T-helper 22 cell (primary cell): Measurements from ENCODE around the gene DOLPP1.
A peak's percentile ranks its signal among the peaks of the same experiment; 100 is the strongest.

Experiments
- DNase-seq: peaks from one replicate; pipeline ENCODE4 v3.0.0-alpha.2; 2020; ENCODE audit warnings: low read depth

Gene DOLPP1

DNA sequence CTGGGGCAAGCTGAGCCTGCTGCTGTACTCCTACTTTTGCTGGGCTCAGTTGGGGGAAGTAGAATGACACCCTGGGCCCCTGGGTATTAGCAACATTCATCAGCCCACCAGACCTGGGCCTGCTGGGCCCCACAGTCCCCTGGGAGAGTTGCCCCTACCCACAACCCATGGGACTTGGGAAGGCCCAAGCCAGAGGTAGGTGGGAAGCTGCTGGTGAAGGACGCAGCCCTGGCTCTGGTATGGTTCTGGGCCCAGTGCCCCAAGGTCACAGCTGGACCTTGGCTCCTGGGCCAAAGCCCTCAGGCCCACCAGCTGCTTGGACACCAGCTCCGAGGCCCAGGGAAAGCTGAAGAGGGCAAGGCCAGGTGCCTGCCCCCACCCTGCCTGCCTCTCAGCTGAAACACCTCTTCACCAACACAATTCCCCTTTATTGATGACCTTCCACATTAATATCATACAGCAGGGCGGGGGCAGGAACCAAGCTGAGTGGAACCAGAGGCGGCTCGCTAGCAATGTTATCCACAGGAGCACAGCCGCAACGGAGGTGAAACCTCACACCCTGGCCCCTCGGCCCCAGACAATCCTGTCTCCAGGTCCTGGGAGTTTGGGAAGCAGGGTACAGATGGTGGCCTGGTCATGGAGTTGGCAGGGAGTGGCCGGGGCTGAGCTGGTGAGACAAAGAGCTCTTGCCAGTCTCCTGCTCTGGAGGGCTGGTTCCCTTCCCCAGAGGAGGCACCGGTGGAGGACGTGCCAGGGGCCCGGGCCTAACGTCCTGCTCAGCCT is 13.7 kb downstream of the DOLPP1 start:
- no peak for DNase-seq

DNA sequence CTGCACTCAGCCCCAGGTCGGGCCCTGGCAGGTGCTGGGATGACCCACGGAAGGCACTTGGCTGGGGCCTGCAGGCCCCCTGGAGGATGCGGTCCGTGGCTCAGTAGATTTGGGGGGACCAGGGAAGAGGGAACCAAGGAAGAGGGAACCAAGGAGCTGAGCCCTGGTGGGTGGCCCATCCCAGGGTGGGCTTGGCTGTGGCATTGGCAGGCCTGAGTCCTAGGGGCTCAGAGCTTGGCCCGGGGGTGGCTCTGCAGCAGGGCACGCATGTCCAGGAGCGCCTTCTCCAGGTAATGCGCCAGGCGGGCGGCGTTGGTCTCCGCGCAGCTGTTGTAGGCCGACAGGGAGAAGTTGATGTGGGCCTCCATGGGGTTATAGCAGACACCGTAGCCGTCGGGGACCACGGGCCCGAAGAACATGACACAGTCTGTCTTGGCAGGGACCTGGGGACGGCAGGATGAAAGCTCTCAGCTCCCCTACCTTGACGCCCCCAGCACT is 14.3 kb downstream of the DOLPP1 start:
- no peak for DNase-seq

DNA sequence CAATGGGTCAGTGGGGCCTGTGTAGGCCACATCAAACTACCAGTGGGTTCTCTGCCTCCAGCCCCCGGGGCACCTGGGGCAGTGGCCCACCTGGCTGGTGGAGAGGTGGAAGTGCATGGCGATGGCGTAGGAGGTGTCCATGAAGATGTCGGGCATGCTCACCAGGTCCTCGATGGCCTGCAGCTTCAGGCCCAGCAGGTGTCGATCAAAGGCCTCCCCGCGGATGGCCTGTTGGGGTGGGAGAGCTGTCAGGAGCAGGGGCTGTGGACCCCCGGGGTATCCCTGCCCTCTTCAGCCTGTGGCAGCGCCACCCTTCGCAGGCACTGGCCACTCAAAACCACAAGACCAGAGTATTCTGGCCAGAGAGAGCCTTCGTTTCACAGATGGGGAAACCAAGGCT is 15.0 kb downstream of the DOLPP1 start:
- no peak for DNase-seq

DNA sequence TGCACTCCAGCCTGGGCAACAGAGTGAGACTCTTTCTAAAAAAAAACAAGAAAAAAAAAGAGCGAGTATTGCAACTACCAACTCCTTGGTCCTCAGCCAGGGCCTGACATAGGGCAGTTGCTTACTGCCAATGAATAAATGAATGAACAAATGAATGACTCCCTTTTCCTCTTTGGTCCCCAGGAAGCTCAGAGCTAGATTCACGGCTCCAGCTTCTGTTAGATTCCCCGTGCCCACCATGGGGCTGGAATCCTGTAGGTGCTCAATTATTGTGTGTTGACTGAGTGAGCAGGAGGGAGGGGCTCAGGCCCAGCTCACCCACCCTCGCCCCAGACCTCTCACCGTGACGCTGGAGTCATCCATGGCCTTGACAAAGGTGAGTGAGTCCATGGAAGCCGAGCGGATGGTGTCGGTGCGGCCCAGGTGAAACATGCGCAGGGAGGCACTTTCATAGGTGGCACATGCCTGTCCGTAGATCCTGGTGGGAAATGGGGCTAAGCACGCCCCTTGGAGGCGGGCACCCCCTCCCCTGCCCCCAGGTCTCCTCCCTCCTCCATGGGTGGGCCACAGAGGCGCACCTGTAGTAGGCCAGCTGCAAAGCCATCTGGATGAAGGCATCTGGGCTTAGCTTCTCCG is 16.9 kb downstream of the DOLPP1 start:
- DNase-seq, result no peak

DNA sequence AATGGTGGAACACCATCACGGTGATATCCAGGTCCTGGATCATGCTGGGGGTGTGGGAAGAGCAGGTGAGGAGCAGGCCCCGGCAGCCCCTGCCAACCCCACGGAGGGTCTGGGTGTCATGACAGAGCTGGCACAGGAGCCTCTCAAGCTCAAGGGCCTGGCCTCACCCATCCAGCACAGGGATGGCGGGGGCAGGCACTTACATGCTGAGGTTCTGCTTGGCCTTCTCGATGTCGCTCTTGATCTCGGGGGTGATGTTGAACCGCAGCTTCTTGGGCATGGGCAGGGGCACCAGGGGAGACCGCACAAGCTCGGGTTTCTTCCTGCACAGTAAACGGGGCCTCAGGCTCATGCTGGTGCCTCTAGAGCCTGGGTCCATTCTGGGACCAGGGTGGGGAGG is 17.4 kb downstream of the DOLPP1 start:
- DNase-seq, result no peak

DNA sequence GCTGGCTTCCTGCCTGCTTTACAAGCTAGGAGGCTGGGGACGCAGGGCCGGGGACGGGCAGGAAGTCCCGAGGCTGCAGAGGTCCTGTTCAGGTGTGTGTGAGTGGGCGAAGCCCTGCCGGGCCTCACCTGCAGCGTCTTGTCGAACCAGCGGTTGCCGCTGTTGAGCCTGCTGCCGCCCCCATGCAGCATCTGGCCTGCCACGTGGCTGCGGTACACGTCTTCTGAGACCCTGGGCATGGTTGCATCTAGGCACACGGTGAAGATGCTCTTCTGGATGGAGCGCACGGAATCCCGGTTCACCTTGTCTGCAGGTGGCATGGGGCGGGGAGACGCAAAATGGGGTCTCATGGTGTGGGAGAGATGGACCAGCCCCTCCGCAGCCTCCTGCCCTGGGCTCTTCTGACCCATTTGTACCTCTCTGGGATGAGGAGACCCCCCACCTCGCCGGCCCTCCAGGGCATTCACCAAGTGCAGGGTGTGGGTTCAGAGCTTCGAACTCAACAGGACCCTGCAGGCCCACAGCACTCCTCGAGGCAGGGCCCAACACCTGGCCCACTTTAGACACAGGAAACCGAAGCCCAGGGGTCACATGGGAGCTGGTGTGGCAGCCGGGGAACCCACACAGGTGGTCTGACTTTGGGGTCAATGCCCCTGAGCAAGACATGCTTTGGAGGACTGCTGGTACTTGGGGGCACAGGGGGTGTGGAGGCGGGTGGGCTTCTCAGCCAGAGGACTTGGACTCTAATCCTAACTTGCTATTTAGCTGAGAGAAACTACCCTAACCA is 19.7 kb downstream of the DOLPP1 start:
- no peak for DNase-seq

DNA sequence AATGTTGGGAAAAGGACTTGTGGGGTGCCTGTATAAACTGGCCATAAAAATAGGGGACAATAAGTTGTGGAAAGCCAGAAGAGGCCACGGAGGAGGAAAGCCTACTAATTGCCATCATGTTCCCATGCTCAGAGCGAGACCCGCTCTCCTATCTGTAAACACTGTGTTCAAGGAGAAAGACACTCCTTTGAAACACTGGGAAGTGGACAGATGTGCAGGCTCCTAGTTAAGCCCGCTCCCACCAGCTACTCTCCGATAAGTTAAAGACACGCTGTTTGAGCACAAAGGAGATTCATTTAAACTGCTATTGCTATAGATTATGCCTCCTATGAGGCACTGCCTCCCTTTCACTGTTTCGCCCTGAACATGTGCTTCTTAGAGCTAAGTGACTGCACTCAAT is 20.4 kb downstream of the DOLPP1 start:
- no peak for DNase-seq

DNA sequence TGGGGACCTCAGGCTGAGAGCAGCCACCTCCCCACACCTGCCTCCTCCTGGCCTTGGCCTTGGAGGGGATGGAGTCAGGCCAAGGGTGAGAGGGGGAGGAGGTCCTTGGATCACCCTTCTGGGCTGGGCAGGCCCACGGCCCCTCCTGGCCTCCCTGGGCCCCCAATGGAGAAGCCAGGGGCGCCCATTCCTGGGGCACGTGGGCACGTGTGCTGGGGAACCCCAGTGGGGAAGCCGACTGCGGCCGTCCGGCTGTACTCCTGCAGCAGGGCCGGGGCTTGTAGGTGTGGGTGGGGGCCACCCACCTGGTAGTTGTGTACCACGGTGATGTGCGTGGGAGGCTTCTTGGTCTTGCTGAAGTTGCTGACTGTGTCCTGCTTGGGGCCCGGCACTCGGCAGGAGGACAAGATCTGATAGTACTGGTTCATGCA is 21.2 kb downstream of the DOLPP1 start:
- no peak for DNase-seq

DNA sequence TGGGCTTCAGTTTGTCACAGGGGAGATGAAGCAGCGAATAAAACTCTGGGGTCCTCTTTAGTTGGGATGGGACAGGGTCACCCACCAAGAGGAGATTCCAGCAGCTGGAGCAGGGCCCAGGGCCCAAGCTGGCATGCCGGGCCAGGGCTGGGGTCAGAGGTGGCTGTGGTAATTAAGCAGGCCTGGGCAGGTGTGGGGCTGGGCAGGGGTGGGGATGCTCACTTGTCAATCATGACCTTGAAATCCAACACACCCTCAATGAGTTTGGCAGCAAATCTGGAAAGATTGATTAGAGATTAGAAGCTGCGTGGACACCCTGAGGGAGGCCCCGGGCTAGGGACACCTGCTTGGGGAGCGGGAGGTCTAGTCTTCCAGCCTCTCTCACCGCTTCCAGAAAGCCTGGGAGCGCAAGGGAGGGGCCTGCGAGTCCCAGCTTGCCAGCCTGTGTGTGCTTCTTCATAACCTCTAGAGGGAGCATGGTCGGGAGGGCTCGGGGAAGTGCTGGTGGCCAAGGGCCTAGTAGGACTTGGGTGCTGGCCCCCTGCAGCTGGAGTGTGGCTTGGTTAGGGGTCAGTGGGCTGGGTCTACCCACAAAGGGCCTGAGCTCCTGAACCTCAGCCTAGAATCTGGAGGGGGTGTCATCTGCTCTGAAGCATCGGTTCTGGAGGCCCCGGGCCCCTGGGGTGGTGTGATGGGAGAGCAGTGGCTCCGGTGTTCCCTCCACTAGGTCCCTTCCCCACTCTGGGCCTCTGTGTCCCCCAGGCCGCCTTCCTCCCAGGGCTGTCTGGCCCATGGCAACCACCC is 22.1 kb downstream of the DOLPP1 start:
- no peak for DNase-seq

DNA sequence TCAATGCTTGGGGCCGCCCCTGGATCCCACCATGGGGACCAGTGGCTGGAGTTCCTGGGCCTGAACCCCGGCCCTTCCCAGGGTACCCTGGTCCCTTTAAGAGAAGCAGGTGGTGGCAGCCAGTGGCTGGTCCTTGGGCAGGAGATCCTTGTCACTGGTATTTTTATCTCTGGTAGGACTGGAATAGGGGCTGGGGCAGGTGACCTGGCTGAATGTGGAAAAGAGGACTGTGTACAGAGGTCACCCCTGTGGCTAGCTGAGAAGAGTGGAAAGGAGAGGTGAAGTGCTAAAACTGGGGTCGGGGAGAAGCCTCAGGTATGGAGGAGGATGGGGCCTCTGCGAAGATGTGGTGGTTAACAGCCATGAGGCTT is 22.7 kb downstream of the DOLPP1 start:
- DNase-seq, result no peak

DNA sequence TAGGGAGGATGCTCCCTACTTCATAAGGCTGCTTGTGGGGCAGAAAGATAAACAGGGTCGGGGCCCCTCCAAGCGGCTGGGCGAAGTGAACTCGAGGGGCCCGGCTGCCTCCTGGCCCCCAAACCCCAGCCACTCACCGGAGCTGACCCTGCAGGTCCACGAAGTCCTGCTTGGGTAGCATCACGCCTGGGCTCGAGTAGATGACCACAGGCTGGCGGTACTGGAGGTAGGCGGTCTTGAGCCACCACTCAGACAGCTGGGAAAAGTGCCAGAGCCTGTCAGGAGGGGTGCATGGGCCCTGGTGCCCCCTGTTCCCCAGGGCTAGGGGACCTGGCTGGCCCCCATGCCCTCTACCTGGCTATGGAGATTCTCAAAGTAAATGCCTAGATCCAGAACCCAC is 23.1 kb downstream of the DOLPP1 start:
- no peak for DNase-seq

DNA sequence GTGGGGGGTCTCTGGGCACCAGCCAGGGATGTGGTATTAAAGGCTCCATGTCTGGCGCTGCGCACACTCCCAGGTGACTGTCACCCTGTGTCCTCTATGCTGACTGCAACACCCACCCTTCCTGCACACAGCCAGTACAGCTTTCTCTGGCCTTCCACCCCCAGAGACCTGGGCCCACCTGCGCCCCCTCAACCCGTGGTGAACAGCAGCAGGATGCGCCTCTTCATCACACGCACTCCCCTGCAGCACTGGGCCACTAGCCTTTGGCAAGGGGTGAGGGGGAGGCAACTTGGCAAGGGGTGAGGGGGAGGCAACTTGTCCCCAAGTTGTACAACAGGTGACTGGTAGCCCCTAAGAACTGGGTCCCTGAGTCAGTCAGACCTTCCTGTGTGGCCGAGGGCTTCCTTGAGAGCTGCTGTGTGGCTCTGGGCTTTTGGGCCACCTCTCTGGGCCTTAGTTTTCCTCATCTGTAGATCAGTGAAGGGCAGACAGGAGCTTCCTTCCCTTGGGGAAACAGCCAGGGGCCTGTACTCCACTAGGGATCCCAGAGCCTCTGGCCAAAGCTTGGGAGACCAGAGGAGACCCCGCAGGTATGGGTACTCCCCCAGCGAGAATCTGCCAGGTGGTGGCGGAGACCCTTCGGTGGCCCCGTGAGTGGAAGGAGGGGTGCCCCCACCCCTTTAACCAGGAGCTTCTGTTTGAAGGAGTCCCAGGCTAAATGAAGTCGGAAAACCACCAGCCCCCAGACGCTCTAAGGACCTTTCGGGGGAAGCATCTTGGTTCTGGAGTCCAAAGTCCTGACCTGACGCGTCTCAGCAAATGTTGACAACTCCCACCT is 25.2 kb downstream of the DOLPP1 start:
- no peak for DNase-seq

DNA sequence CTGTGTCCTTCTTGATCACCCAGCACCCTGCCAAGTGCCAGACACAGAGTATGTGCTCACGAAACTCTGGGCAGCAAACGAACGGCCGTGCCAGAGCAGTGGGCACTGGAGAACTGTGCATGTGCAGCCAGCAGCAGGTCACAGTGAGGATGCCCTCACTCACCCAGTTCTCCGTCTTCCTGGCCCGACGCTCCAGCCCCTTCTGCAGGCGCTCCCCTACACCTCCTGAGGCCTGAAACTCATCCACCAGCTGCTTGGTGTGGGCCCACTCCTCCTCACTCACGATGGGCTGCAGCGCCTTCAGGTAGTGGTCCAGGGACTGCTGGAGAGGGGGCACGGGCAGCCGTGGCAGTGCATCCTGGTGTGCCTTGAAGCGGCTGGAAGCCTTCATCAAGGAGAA is 26.7 kb downstream of the DOLPP1 start:
- no peak for DNase-seq

DNA sequence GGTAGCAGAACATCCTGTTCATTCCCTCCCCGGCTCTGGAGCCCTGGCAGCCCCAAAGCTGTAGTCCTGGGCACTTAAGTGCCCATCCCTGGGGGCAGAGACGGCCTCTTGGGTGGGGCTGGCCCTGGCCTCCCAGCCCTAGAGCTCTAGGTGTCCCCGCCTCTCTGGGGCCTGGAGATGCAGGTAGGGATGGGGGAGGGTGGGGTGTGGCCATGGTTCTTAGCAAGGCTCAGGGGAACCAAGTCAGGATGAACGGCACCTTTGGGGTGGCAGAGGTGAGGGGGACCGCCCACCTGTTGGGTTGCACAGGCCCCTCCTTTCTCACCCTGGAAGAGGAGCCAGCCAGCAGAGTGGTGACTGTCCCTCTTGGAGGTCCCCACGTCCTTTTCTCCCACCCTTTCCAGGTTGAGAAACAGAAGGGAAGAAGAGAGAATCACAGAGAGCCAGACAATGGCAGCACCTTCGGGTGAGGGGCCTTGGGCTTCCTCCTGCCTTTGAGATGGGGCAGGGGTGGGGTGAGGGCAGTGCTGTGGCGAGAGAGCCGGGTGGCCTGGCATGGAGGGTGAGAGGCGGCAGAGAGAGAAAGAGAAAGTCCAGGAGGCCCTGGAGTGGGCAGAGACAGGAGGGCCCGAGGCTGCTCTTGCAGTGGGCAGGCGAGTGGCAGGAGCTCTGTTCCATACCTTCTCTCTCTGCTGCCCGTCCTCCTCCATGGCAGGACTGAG is 27.3 kb downstream of the DOLPP1 start:
- no peak for DNase-seq

DNA sequence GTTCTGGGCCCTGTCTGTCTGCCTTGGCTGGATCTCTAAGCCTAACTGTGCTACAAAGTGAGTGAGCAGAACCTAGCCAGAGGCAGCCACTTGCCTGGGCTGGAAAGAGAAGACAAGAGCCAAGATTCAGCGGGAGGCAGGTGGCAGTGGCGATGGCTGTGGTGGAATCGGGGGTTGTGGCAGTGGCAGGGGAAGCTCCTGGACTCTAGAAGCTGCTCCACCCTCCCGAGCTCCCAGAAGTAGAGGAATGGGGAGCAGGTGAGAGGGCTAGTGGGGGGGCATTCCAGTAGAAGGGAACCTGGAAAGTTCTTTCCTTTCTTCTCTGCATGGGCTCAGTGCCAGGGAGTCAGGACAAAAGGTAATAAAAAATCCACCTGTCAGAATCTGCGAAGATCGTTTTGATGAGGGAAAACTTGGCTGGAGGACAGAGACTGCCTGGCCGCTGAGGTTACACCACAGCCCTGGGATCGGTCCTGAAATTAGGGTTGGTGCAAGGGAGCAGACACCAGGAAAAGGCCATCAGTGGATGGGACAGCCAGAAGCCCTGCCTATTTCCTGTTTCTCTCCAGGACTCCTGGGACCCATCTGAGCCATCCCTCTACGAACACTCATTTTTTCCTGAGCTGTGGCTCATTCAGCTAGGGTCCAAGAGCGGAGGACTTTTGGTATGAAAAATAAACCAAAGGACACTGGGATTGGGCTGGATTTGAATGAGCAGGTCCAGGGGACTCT is 28.1 kb downstream of the DOLPP1 start:
- no peak for DNase-seq

DNA sequence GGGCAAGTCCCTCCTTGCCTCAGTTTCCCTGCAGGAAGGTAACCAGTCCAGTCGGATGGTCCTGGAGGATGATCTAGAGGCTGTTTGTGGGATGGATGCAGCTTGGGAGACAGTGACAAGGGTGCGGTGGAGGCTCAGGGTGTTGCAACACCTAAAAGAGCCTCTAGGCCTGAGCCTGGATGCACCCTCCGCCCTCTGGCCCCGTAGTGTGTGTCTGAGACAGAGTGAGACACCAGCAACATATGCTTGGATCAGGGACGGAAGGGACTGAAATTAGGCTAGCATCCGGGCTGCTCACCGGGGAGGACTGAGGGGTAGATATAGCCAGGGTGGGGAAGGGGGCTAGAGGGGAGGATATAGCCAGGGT is 28.6 kb downstream of the DOLPP1 start:
- DNase-seq, result no peak

DNA sequence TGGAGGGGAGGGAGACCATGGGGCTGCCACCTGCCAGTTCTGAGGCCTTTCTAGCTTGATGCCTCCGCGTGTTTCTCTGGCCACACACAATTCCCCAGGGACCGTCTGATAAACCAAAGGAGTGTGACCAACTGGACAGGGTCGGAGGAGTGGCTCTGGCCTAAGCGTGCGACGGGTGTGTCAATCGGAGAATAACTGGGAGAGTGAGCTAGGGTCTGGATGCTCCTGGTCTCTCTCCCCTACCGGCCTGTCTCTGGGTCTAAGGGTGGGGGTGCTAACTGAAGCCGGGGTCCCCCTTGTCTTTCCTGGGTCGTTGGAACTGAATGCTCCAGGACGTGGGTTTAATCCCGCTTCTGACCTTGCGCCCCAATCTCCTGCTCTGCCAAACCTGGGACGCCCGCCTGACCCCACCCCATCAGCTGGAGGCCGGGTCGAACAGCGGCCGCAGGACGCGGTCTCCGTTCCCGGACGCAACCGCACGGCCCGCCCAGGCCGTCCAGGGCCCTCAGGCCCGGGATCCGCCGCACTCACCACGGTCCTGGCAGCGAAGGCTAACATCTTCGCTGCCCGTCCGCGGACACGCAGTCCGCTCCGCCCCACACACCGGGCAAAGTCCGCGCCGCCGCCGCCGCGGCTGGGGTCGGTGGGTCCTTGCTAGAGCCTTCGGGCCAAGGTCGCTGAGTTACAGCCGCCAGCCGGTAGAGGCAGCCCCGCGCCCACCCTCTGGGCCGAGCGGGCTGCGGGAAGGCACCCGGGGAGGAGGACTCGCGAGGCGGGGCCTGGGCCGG is 29.2 kb downstream of the DOLPP1 start:
- no peak for DNase-seq

DNA sequence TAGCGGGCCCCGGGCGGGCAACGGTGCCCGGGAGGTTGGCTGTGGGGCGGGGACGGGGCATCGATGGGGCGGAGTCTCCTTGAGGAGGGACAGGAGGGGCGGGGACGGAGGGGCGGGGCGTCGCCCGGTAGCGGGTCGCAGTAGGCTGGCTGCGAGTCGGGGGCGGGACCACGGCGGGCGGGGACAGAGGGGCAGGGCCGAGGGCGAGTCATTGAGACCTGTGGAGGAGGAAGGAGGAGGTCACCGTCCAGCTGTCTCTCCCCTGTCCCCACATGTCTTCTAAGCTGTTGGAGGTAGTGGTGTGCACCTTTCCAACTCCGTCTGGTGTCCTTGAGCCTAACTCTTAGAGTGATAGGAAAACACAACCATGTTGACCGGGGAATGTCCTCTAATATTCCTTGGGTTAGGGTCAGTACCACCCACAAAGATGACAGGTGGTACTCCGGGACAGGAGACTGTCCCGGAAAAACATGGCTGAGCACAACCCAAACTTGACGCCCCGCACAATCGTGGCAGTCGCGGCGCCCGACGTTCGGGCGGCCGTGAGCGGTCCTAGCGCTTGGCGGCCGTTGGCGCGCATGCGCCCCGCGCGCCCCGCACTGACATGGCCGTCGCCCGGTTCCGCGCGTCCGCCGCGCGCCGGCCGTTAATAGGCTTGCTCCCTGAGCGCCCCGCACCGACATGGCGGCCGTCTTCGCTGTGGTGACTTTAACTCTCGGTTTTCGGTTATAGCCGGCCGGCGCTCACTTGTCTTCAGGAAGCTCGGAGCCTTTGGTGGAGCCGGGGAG is 30.0 kb downstream of the DOLPP1 start, which contains the start of the genes CRAT and PTPA:
TSS of gene CRAT (minus strand) at position 54 of the 788 bp plus-strand sequence. CDS start 284 bp downstream, outside the sequence.
TSS of gene PTPA (plus strand) at position 676 of the 788 bp plus-strand sequence. CDS start 186 bp downstream, outside the sequence.
- DNase-seq, result peak; percentile 93
